MCF 10A (cell line): Measurements from ENCODE around the gene PRAMEF12. TPM values are rescaled to one million over a fixed set of nuclear protein-coding genes. Genes with fewer than 3 reads are reported as not detected.

Experiments
- BruUV-seq: library from RNA; stranded (reverse); fragments of 400-500 nt; replicated peaks from 2 replicates; lab custom pipeline; 2021; lab: Mats Ljungman, UMichigan
- CTCF ChIA-PET: fragments of 300-600 bp; sonication (Branson Sonifier 250); formaldehyde crosslinking; extraction: SDS; loops from one replicate; lab custom pipeline; 2021; ENCODE audit warnings: antibody characterized with exemption, inconsistent platforms; lab: Yijun Ruan, JAX
- POLR2A ChIA-PET: fragments of 300-600, 350-650 bp; sonication (Branson Sonifier 250); formaldehyde crosslinking; extraction: SDS; loops from one replicate; lab custom pipeline; 2020; ENCODE audit warnings: antibody characterized with exemption, inconsistent platforms; lab: Yijun Ruan, JAX
- DNase-seq: peaks from one replicate; pipeline ENCODE4 v3.0.0-alpha.2; 2018; ENCODE audit not compliant: unreplicated experiment
- H3K27ac Mint-ChIP-seq: one replicate; pipeline ENCODE4 v1.8.0; 2022; ENCODE audit warnings: mild to moderate bottlenecking, low read depth, mixed read lengths; ENCODE audit not compliant: unreplicated experiment
- H3K27me3 Mint-ChIP-seq: one replicate; pipeline ENCODE4 v1.8.0; 2022; ENCODE audit warnings: mixed read lengths; ENCODE audit not compliant: insufficient read depth, unreplicated experiment
- H3K36me3 Mint-ChIP-seq: one replicate; pipeline ENCODE4 v1.8.0; 2022; ENCODE audit warnings: mild to moderate bottlenecking, moderate library complexity, mixed read lengths; ENCODE audit not compliant: insufficient read depth, unreplicated experiment
- H3K4me1 Mint-ChIP-seq: one replicate; pipeline ENCODE4 v1.8.0; 2022; ENCODE audit warnings: mixed read lengths; ENCODE audit not compliant: insufficient read depth, unreplicated experiment
- H3K4me3 Mint-ChIP-seq: one replicate; pipeline ENCODE4 v1.8.0; 2022; ENCODE audit warnings: mild to moderate bottlenecking, moderate library complexity, mixed read lengths; ENCODE audit not compliant: unreplicated experiment
- H3K9me3 Mint-ChIP-seq: one replicate; pipeline ENCODE4 v1.8.0; 2022; ENCODE audit warnings: mixed read lengths; ENCODE audit not compliant: unreplicated experiment
- intact Hi-C: fragments of 100-400 bp; cut with micrococcal nuclease; formaldehyde crosslinking; loops from 2 replicates; pipeline ENCODE4 v1.14.1; 2022
- total RNA-seq: library from RNA; stranded (reverse); gene quantifications from 2 replicates; pipeline ENCODE4 v1.2.3, GENCODE V29; 2022
- TF ChIP-seq, protein P1 (sequence below): fragments of 200-600 bp; IDR thresholded peaks from one replicate; pipeline ENCODE4 v1.8.0; 2022; ENCODE audit warnings: antibody characterized with exemption, mild to moderate bottlenecking; ENCODE audit not compliant: unreplicated experiment

PRAMEF12 gene
- total RNA-seq, 1 experiment from 2014 or later = not detected

DNA sequence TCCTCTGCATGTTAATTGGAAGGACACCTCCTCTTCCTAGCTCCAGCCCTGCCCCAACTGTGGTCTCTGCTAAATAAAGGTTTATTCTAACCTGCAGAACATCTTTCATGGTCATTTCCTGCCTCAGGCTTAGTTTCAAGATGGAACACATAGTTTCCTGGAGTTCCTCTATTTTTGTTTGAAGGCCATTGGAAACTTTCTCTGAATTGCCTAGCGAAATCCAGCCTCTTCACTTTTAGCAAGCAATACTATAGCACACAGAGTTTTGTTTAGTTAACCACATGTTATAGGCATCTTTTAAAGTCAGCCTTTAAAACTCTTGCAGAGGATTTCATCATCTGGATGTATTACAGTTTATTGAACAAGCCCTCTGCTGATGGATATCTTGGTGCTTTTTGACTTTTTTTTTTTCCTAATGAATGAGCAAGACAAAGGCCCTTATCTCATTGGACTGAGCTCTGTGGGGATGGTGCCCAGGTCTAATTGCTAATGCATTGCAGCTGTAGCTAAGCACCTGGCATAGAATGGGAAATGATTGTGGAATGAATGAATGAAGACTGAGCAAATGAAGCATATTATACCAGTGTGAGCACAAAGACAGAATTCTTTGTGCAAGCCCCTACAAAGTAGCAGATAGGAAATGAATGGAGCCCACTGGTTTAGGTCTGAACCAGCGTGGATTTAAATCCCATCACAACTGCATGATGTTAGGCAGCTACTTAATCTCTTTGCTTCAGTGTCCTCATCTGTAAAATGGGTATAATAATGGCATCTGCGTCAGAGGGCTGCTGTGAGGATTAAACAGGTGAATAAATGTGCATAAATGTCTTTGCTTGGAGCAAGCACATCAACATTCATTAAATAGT lies 28.2 kb upstream of the PRAMEF12 start:
- H3K36me3 Mint-ChIP-seq = no peaks in the 10 kb centered on the region
- TF ChIP-seq, protein P1, sequence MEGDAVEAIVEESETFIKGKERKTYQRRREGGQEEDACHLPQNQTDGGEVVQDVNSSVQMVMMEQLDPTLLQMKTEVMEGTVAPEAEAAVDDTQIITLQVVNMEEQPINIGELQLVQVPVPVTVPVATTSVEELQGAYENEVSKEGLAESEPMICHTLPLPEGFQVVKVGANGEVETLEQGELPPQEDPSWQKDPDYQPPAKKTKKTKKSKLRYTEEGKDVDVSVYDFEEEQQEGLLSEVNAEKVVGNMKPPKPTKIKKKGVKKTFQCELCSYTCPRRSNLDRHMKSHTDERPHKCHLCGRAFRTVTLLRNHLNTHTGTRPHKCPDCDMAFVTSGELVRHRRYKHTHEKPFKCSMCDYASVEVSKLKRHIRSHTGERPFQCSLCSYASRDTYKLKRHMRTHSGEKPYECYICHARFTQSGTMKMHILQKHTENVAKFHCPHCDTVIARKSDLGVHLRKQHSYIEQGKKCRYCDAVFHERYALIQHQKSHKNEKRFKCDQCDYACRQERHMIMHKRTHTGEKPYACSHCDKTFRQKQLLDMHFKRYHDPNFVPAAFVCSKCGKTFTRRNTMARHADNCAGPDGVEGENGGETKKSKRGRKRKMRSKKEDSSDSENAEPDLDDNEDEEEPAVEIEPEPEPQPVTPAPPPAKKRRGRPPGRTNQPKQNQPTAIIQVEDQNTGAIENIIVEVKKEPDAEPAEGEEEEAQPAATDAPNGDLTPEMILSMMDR = no peak
- peaks cover 10% of the 10 kb centered on the region for H3K4me1 Mint-ChIP-seq
- H3K4me3 Mint-ChIP-seq = no peak overlapping the region
- DNase-seq = no peak
- H3K27ac Mint-ChIP-seq = no peak overlapping the region
- ChIA-PET CTCF (interaction anchor here (0.6 kb wide), 1 partner anchor 22 kb away, joined by 4 read pairs; no protein-coding TSS in a partner anchor), POLR2A (no interaction called here)
- H3K27me3 Mint-ChIP-seq = peaks cover 50% of the 10 kb centered on the region
- peaks cover 22% of the 10 kb centered on the region for H3K9me3 Mint-ChIP-seq
- BruUV-seq = no TSS peak
- intact Hi-C loops = no loop called here

DNA sequence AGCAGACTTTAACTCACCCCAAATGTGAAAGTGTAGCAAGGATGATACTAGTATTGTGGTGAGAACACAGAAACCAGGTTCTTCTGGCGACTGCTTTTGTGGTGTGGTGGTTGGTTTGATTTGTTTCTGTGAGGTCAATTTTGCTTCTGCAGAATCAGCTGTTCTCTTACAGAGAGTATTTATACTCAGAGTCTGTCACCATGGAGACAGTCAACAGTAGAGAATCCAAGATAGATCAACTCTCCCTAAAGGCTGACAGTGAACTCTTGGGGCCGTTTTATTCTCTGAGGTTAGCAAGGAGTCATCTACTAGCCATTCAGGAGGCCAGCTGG lies 27.6 kb upstream of the PRAMEF12 start, which contains the start of gene CFAP107:
TSS of gene CFAP107 (plus strand) at position 209 of the 332 bp plus-strand sequence. CDS start 231 bp downstream, outside the sequence.
- ChIA-PET CTCF (no interaction called here), POLR2A (no interaction called here)
- TF ChIP-seq, protein P1 = no peak
- Mint-ChIP-seq H3K9me3 (peaks cover 27% of the 10 kb centered on the region), H3K27me3 (peaks cover 56% of the 10 kb centered on the region), H3K4me3 (no peak within 1 kb of the TSS), H3K27ac (no peak within 1 kb of the TSS), H3K4me1 (peaks cover 10% of the 10 kb centered on the region), H3K36me3 (no peaks in the 10 kb centered on the region)
- no peak for DNase-seq
- no TSS peak for BruUV-seq
- intact Hi-C loops = no loop called here

DNA sequence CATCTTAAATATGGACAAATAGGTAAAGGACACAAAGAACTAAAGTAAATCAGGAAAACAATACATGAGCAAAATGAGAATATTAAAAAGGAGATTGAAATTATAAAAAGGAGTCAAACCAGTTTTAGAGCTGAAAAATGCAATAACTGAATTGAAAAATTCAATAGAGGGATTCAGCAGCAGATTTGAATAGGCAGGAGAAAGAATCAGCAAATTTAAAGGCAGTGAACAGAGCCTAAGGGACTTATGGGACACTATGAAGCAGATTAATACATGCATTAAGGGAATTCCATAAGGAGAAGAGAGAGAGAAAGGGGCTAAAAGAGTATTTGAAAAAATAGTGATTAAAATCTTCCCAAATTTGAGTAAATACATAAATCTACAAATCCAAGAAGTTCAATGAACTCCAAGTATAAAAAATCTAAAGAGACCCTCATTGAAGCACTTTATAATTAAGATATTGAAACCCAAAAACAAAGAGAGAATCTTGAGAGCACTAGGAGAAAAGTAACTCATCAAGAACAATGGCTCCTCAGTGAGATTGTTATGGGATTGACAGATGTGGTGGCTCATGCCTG lies 24.7 kb upstream of the PRAMEF12 start:
- no TSS peak for BruUV-seq
- Mint-ChIP-seq H3K27ac (no peak overlapping the region), H3K4me3 (no peak overlapping the region), H3K36me3 (no peaks in the 10 kb centered on the region), H3K27me3 (peaks cover 82% of the 10 kb centered on the region), H3K9me3 (peaks cover 27% of the 10 kb centered on the region), H3K4me1 (peaks cover 10% of the 10 kb centered on the region)
- POLR2A ChIA-PET = interaction anchor here (0.6 kb wide), 1 partner anchor 8 kb away, joined by 3 read pairs; no protein-coding TSS in a partner anchor
- intact Hi-C loops = no loop called here
- CTCF ChIA-PET = interaction anchor here (0.7 kb wide), 1 partner anchor 26 kb away, joined by 4 read pairs; no protein-coding TSS in a partner anchor
- TF ChIP-seq, protein P1 = no peak
- no peak for DNase-seq

DNA sequence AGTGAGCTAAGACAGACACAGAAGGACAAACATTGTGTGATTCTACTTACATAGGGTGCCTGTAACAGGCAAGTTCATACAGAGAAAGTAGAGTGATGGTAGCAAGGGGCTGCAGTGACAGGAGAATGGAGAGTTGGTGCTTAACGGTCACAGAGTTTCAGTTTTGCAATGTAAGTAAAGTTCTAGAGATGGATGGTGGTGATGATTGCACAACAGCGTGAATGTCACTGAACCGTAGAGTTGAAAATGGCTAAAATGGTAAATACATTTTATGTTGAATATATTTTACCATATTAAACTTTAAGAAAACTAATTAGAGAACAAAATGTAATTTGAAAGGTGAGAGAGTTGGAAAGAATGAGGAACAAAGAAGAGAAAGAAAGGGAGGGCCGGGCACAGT lies 18.8 kb upstream of the PRAMEF12 start:
- BruUV-seq = no TSS peak
- intact Hi-C loops = no loop called here
- Mint-ChIP-seq H3K4me1 (no peaks in the 10 kb centered on the region), H3K27ac (no peak overlapping the region), H3K27me3 (peaks cover 96% of the 10 kb centered on the region), H3K9me3 (peaks cover 11% of the 10 kb centered on the region), H3K4me3 (no peak overlapping the region), H3K36me3 (no peaks in the 10 kb centered on the region)
- CTCF ChIA-PET = interaction anchor here (0.6 to 0.7 kb wide), 2 partner anchors 52 to 545 kb away, joined by 3 to 4 read pairs; no protein-coding TSS in a partner anchor
- POLR2A ChIA-PET = no interaction called here
- no peak for DNase-seq
- TF ChIP-seq, protein P1 = no peak
